Spleen (tissue), 13 donors: Measurements from ENCODE around the gene FBXO3. TPM values are rescaled to one million over a fixed set of nuclear protein-coding genes. Genes with fewer than 3 reads are reported as not detected.
"Not testable (repeated sequence)": the region's sequence is repeated elsewhere in the genome, so short reads cannot be mapped to it uniquely, and the experiment has no call there.

ENCODE experiments used
- DNase-seq: peaks from one replicate; pipeline ENCODE4 v3.0.0-alpha.2; 2020
- H3K27ac ChIP-seq, 8 donors: fragments of 200-600 bp; sonication (generic) in 7 of 8; 1 replicate in 4 of 8; 2 replicates in 4 of 8; pipeline versions ENCODE4 v1.5.0 to v1.8.0; 2016 to 2021; ENCODE audit warnings: inconsistent platforms in 4 of 8, mild to moderate bottlenecking in 4 of 8, moderate library complexity in 1 of 8
- H3K27me3 ChIP-seq, 7 donors: fragments of 200-600 bp; sonication (generic) in 6 of 7; replicated peaks in 1 of 7; 1 replicate in 4 of 7; 2 replicates in 3 of 7; pipeline versions ENCODE4 v1.5.0 to v1.8.0; 2016 to 2021; ENCODE audit warnings: inconsistent platforms in 3 of 7, mild to moderate bottlenecking in 1 of 7
- H3K36me3 ChIP-seq, 6 donors: fragments of 200-600 bp; sonication (generic) in 5 of 6; 1 replicate in 4 of 6; 2 replicates in 2 of 6; pipeline versions ENCODE4 v1.5.0 to v1.8.0; 2016 to 2021; ENCODE audit warnings: inconsistent platforms in 2 of 6
- H3K4me1 ChIP-seq, 6 donors: fragments of 200-600 bp; sonication (generic) in 5 of 6; 1 replicate in 3 of 6; 2 replicates in 3 of 6; pipeline versions ENCODE4 v1.5.0 to v1.8.0; 2016 to 2021; ENCODE audit warnings: inconsistent platforms in 3 of 6
- H3K4me3 ChIP-seq, 8 donors: fragments of 200-600 bp; sonication (generic) in 7 of 8; 1 replicate in 4 of 8; 2 replicates in 4 of 8; pipeline versions ENCODE4 v1.5.0 to v1.8.0; 2016 to 2021; ENCODE audit warnings: inconsistent platforms in 4 of 8, mild to moderate bottlenecking in 4 of 8, moderate library complexity in 2 of 8
- H3K9me3 ChIP-seq, 8 donors: fragments of 200-600 bp; sonication (generic) in 7 of 8; 1 replicate in 4 of 8; 2 replicates in 4 of 8; pipeline versions ENCODE4 v1.5.0 to v1.8.0; 2016 to 2021; ENCODE audit warnings: inconsistent platforms in 4 of 8
- POLR2A ChIP-seq, 3 donors: fragments of 450-650 bp; IDR thresholded peaks; one replicate each; pipeline ENCODE4 v1.5.1; 2017; ENCODE audit warnings: antibody characterized with exemption in 3 of 3, mild to moderate bottlenecking in 1 of 3
- POLR2AphosphoS5 ChIP-seq, 3 donors: sonication (generic); formaldehyde crosslinking; IDR thresholded peaks; one replicate each; pipeline ENCODE4 v1.5.1; 2017; ENCODE audit warnings: antibody characterized with exemption in 3 of 3
- WGBS, 5 donors: extraction: QIAGEN DNeasy Blood & Tissue Kit in 3 of 5; methylation state at CpG; one replicate each; pipeline versions ENCODE4 v1.1.5 to v1.1.7; 2013 to 2018; 5-methylcytosine and 5-hydroxymethylcytosine counted together
- intact Hi-C: fragments of 100-400 bp; cut with DNase I; formaldehyde crosslinking; loops from one replicate; pipeline ENCODE4 v1.15.0; 2023; ENCODE audit warnings: low total_unique reads
- long read RNA-seq, 2 donors: transcript quantifications; one replicate each; lab custom pipeline, GENCODE V29; 2026
- polyA plus RNA-seq, 3 donors: library from polyadenylated mRNA; stranded (reverse); fragments of 200-250 nt; gene quantifications; one replicate each; pipeline ENCODE4 v1.2.1, GENCODE V29; 2013
- total RNA-seq, 7 donors: library from RNA; depleted of rRNA in 3 of 7; stranded (reverse); fragments of >200 nt in 3 of 7; fragmentation: NEBNext Ultra II Directional in 4 of 7; extraction: Animal tissue kit (Norgen Biotek cat#: 25700) in 4 of 7; gene quantifications; one replicate each; pipeline versions ENCODE4 v1.1.0 to v1.2.1, GENCODE V29; 2016 to 2021
- TF ChIP-seq, protein P1 (sequence below), 11 experiments: fragments of 200-600 bp in 7 of 11; fragments of 450-650 bp in 4 of 11; sonication (generic) in 4 of 11; IDR thresholded peaks in 8 of 11; conservative IDR thresholded peaks in 3 of 11; 1 replicate in 7 of 11; 2 replicates in 4 of 11; pipeline versions ENCODE4 v1.4.0 to v1.8.0; 2016 to 2021; ENCODE audit warnings: antibody characterized with exemption in 11 of 11, inconsistent platforms in 4 of 11, mild to moderate bottlenecking in 1 of 11
- donor health status: healthy with polysubstance abuse.
- donor health status: DM: no; HTN: no; CAD: no; lungs with moderate emphysema.
- donor health status: DM: no; HTN: no; CAD: no.
- donor health status: Bipolar disorder and iron deficiency.
- donor health status: healthy.
- donor health status: DM: no; HTN: no; CAD: no.
- donor health status: DM: yes; HTN: yes; CAD: no.

Gene FBXO3, protein sequence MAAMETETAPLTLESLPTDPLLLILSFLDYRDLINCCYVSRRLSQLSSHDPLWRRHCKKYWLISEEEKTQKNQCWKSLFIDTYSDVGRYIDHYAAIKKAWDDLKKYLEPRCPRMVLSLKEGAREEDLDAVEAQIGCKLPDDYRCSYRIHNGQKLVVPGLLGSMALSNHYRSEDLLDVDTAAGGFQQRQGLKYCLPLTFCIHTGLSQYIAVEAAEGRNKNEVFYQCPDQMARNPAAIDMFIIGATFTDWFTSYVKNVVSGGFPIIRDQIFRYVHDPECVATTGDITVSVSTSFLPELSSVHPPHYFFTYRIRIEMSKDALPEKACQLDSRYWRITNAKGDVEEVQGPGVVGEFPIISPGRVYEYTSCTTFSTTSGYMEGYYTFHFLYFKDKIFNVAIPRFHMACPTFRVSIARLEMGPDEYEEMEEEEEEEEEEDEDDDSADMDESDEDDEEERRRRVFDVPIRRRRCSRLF
- total RNA-seq (10 to 100 TPM; 26.5 to 58.3 (median 32.8) TPM), polyA plus RNA-seq (10 to 100 TPM; 15.6 to 18.2 (median 15.9) TPM)
- long read RNA-seq, donor 1, transcript FBXO3-201 (11 exons, 2,397 nt) = major isoform, 7 of 7 reads
- long read RNA-seq, donor 1, partial matches to known transcripts = 0 of 7 reads
- long read RNA-seq, donor 1, other reads (novel, unspliced or antisense) = 0 of 7 reads
- long read RNA-seq, donor 2, partial matches to known transcripts = 0 of 5 reads
- long read RNA-seq, donor 2, other reads (novel, unspliced or antisense) = 0 of 5 reads

DNA sequence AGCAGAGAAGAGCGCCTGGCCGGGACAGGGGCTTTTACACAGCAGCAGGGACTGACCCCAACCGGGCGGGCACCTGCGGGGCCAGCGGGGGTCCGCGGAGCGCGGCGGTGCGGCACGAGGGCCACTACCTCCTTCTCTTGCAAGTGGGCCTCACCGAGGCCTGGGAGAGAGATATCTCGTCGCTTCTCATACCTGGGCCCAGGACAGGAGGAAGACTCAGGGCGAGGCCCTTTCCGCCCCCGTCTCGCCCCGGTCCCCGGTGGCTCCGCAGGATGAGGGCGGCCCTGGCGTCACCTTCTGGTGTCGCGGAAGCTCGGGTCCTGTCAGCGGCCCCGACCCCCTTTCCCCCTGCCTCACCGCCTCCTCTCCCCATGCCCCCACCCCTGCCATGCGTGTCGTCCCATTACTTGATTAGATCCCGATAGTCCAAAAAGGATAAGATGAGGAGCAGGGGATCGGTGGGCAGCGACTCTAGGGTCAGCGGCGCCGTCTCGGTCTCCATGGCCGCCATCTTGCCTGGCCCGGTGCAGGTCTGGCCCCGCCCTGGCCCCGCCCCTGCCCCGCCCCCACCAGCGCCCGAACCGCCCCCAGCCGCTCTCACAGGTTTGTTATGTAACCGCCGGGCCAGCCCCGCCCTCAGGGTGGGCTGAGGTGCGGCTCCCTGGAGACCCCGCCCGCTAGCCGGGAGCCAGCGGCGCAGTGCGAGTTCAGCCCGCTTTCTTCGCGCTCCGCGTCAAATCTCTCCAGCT is at the start of gene FBXO3:
Gene FBXO3 (minus strand): TSS at position 534 of the 749 bp plus-strand sequence. CDS start 23 bp downstream, at position 511.
- peak within 1 kb of the TSS; percentile 51 to 91 (median 86) for H3K27ac ChIP-seq
- TF ChIP-seq POLR2A (IDR thresholded peaks at IDR 0.05) (peak in 1 of 3 donors; percentile 12), POLR2AphosphoS5 (IDR thresholded peaks at IDR 0.05) (peak; percentile 80 to 86 (median 85))
- TF ChIP-seq, protein P1, sequence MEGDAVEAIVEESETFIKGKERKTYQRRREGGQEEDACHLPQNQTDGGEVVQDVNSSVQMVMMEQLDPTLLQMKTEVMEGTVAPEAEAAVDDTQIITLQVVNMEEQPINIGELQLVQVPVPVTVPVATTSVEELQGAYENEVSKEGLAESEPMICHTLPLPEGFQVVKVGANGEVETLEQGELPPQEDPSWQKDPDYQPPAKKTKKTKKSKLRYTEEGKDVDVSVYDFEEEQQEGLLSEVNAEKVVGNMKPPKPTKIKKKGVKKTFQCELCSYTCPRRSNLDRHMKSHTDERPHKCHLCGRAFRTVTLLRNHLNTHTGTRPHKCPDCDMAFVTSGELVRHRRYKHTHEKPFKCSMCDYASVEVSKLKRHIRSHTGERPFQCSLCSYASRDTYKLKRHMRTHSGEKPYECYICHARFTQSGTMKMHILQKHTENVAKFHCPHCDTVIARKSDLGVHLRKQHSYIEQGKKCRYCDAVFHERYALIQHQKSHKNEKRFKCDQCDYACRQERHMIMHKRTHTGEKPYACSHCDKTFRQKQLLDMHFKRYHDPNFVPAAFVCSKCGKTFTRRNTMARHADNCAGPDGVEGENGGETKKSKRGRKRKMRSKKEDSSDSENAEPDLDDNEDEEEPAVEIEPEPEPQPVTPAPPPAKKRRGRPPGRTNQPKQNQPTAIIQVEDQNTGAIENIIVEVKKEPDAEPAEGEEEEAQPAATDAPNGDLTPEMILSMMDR (IDR thresholded peaks at IDR 0.05 in 8 of 11, conservative IDR thresholded peaks at IDR 0.05 in 3 of 11) = no peak
- WGBS, 5 donors = 0% methylated on average over 18 to 64 of the region's 64 CpGs
- H3K27me3 ChIP-seq = peaks cover 0 to 38% (median 0%) of the 10 kb centered on the region in 7 donors
- peaks cover 0 to 16% (median 10%) of the 10 kb centered on the region in 6 donors for H3K36me3 ChIP-seq
- H3K9me3 ChIP-seq = no peaks in the 10 kb centered on the region
- peak; percentile 97 for DNase-seq
- intact Hi-C loops = no loop called here
- H3K4me3 ChIP-seq = peak within 1 kb of the TSS; percentile 81 to 99 (median 97)
- peaks cover 11 to 71% (median 43%) of the 10 kb centered on the region in 6 donors for H3K4me1 ChIP-seq

DNA sequence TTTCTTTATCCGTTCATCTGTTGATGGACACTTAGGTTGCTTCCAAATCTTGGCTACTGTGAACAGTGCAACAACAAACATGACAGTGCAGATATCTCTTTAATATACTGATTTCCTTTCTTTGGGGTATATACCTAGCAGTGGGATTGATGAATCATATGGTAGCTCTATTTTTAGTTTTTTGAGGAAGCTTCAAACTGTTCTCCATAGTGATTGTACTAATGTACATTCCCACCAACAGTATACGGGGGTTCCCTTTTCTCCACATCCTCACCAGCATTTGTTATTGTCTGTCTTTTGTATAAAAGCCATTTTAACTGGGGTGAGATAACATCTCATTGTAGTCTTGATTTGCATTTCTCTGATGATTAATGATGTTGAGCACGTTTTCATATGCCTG is 48.7 kb upstream of the FBXO3 start:
- H3K4me1 ChIP-seq, DNase-seq, H3K9me3 ChIP-seq, intact Hi-C loops, H3K36me3 ChIP-seq, H3K27ac ChIP-seq, H3K4me3 ChIP-seq: not testable (repeated sequence)
- H3K27me3 ChIP-seq = peaks cover 0 to 79% (median 15%) of the 10 kb centered on the region in 7 donors
- 27 to 57% (median 56%) methylated on average over 3 of the region's 3 CpGs for WGBS, 5 donors

DNA sequence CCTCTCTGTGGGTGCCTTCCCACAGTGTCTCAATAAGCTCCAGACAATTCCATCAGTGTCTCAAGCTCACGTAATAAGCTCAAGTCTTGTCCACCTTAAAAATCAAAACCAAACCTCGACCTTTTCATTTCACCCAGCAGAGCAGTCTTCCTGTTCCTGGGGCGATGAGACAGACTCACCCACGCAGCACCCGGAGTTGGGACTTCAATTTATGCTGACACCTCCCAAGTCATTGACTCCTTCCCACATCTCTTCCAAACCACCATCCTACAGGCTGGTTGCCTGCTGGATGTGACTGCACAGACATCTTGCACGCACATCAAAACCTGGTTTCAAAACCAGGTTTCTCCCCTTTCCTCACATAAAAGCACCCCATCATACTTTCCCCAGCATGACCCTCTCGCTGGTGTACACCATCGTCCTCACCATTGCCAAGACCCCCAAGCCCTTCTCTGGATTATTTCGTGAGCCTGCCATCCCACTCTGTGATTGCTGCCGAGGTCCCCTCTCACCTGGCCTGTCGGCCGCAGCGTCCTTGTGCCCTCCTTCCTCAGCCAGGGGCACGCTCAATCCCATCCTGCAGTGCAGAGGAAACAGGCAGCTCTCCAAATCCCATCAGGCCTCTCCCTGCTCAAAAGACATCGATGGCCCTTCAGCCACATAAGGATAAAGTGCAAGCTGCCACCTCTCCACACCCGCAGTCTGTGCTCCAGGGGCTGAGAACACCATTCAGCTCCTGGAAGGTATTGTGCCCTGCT is 45.1 kb upstream of the FBXO3 start:
- no peak overlapping the region for H3K27ac ChIP-seq
- TF ChIP-seq POLR2A (IDR thresholded peaks at IDR 0.05) (no peak), POLR2AphosphoS5 (IDR thresholded peaks at IDR 0.05) (no peak)
- TF ChIP-seq, protein P1 (IDR thresholded peaks at IDR 0.05 in 8 of 11, conservative IDR thresholded peaks at IDR 0.05 in 3 of 11) = no peak
- peaks cover 0 to 55% (median 5%) of the 10 kb centered on the region in 7 donors for H3K27me3 ChIP-seq
- H3K4me1 ChIP-seq = no peaks in the 10 kb centered on the region
- WGBS, 5 donors = 63 to 75% (median 72%) methylated on average over 16 of the region's 16 CpGs
- no peaks in the 10 kb centered on the region for H3K9me3 ChIP-seq
- H3K4me3 ChIP-seq = no peak overlapping the region
- no peaks in the 10 kb centered on the region for H3K36me3 ChIP-seq
- no peak for DNase-seq
- intact Hi-C loops = no loop called here
